K562 (cell line): ENCODE data around the gene TRRAP. TPM values are rescaled to one million over a fixed set of nuclear protein-coding genes. Genes with fewer than 3 reads are reported as not detected.

Source experiments
- DPF2 ChIP-seq: fragments of 450-650 bp; IDR thresholded peaks from 2 replicates; pipeline ENCODE4 v1.6.1; 2016
- EP300 ChIP-seq: IDR thresholded peaks from 2 replicates; pipeline ENCODE4 v1.6.1; 2012; ENCODE audit warnings: low read length, improper control_type of control experiment
- HNRNPUL1 ChIP-seq: fragments of 200-400 bp; formaldehyde crosslinking; IDR thresholded peaks from 2 replicates; pipeline ENCODE4 v1.6.1; 2017; ENCODE audit warnings: low read length
- KLF13 ChIP-seq: fragments of 450-650 bp; IDR thresholded peaks from 2 replicates; pipeline ENCODE4 v1.6.1; 2016; ENCODE audit warnings: missing genetic modification characterization, low read depth, mild to moderate bottlenecking, missing compliant biosample characterization, moderate library complexity, borderline replicate concordance
- L3MBTL2 ChIP-seq: fragments of 450-650 bp; IDR thresholded peaks from 2 replicates; pipeline ENCODE4 v1.6.1; 2016; ENCODE audit warnings: mild to moderate bottlenecking, moderate library complexity
- OTX1 ChIP-seq: fragments of 450-650 bp; formaldehyde crosslinking; IDR thresholded peaks from 2 replicates; pipeline ENCODE4 v1.4.0; 2022; ENCODE audit warnings: mild to moderate bottlenecking
- PTRF ChIP-seq: fragments of 450-650 bp; IDR thresholded peaks from 2 replicates; pipeline ENCODE4 v1.6.1; 2016; ENCODE audit warnings: mild to moderate bottlenecking, missing genetic modification characterization, missing compliant biosample characterization
- REST ChIP-seq, 2 experiments: fragments of 450-650 bp; formaldehyde crosslinking in 1 of 2; IDR thresholded peaks; 2 replicates each; pipeline versions ENCODE4 v1.4.0 to v1.6.1; 2014 to 2020; ENCODE audit warnings: mild to moderate bottlenecking in 2 of 2, borderline replicate concordance in 1 of 2, low read depth in 1 of 2
- SFPQ ChIP-seq: fragments of 200-400 bp; formaldehyde crosslinking; IDR thresholded peaks from 2 replicates; pipeline ENCODE4 v1.6.1; 2017; ENCODE audit warnings: mild to moderate bottlenecking, low read depth, low read length, moderate library complexity
- STAT5B ChIP-seq: fragments of 250-450 bp; sonication (Bioruptor Pico); IDR thresholded peaks from 2 replicates; pipeline ENCODE4 v1.8.0; 2021; ENCODE audit warnings: mild to moderate bottlenecking, inconsistent platforms
- XRCC5 ChIP-seq: fragments of 200-400 bp; formaldehyde crosslinking; IDR thresholded peaks from 2 replicates; pipeline ENCODE4 v1.6.1; 2017; ENCODE audit warnings: low read depth, mild to moderate bottlenecking, low read length
- ZNF592 ChIP-seq: fragments of 450-650 bp; IDR thresholded peaks from 2 replicates; pipeline ENCODE4 v1.6.1; 2017; ENCODE audit warnings: antibody characterized with exemption, mild to moderate bottlenecking
- polyA plus RNA-seq, 8 experiments: library from polyadenylated mRNA; depleted of rRNA in 4 of 8; stranded (reverse) in 5 of 8; unstranded in 3 of 8; fragments of >200 nt; fragmentation: Nextera tagmentation in 2 of 8; fragmentation: Illumina TruSeq in 1 of 8; extraction: Ambion mirVana in 2 of 8; extraction: Trizol in 1 of 8; gene quantifications; 2 replicates each; pipeline versions ENCODE4 v1.2.1 to v1.2.3, GENCODE V29; 2011 to 2014; ENCODE audit warnings: inconsistent platforms in 1 of 8, missing spikeins in 1 of 8
- total RNA-seq, 7 experiments: library from RNA; depleted of rRNA in 6 of 7; stranded (reverse); fragments of >200 nt in 6 of 7; fragmentation: Illumina TruSeq in 2 of 7; extraction: Trizol in 2 of 7; gene quantifications; 2 replicates each; pipeline versions ENCODE4 v1.2.1 to v1.2.3, GENCODE V29; 2011 to 2021; ENCODE audit warnings: low replicate concordance in 1 of 7

The TRRAP gene
- total and polyA plus RNA-seq, 9 of the 15 experiments (the other 6 are each of a cell fraction or from before 2014, with no cell fraction given), result 1.3 to 47.2 (median 9.7) TPM

- TF ChIP-seq ZNF592, result peak; percentile 39; the same call in 1 of the 2 replicates
- TF ChIP-seq DPF2, result peak; percentile 14; the same call in 1 of the 2 replicates
- TF ChIP-seq SFPQ, result no peak
- no peak for TF ChIP-seq PTRF
- peak; percentile 39; the same call in 1 of the 2 replicates for TF ChIP-seq L3MBTL2
- no peak for TF ChIP-seq EP300
- TF ChIP-seq OTX1 (CRISPR knock-in tag), result peak; percentile 27; the same call in 1 of the 2 replicates
- no peak for TF ChIP-seq KLF13
- 0 out of 2 replicates have a peak, but pooled peaks have one; percentile 63 for TF ChIP-seq XRCC5
- TF ChIP-seq REST (IDR thresholded peaks at IDR 0.05; ENCODE audit: borderline replicate concordance), result no peak
- TF ChIP-seq REST (CRISPR knock-in tag; IDR thresholded peaks at IDR 0.05; ENCODE audit: low read depth), result 0 out of 2 replicates have a peak, but pooled peaks have one; percentile 73
- TF ChIP-seq STAT5B (CRISPR knock-in tag), result no peak
- no peak for TF ChIP-seq HNRNPUL1
Measured at GRCh38 chr7:98878365-98879197, at the start of gene TRRAP (continued).
